Measurements from ENCODE around the gene DGKK.

DGKK gene

DNA sequence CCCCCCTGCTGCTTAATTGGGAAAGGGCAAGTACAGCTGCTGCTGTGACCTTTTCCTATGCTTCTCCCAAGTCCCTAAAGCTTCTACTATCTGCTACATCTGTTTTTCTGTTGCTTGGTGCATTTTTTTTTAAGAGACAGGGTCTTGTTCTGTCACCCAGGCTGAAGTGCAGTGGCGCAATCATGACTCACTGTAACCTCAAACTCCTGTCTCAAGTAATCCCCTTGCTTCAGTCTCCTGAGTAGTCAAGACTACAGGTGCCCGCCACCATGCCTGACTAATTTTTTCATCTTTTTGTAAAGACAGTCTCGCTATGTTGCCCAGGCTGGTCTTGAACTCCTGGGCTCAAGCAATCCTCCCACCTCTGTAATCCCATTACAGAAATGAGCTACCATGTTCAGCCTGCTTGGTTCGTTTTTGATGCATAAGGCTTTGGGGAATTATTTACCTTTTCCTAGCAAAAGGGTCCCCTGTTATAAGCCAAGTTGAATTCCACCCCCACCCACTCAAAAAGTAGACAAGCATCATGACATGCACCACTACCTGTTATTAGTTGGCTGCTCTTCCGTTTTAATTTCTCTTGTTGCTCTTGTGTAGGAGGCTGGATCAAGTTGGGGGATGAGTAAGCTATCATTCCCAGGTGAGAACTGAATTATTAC, 39.6 kb downstream of the DGKK start:
- no peaks in the 10 kb centered on the region for H3K9me3 ChIP-seq (ENCODE audit: control insufficient read depth, insufficient read depth, low read depth, low read length)
- no peaks in the 10 kb centered on the region for H3K36me3 ChIP-seq (ENCODE audit: control insufficient read depth, insufficient read depth, low read length)
- H3K27ac ChIP-seq (ENCODE audit: low read depth, low read length), result no peak overlapping the region
- no peaks in the 10 kb centered on the region for H3K27me3 ChIP-seq (ENCODE audit: control insufficient read depth, insufficient read depth, low read length)
- no peak overlapping the region for H3K4me3 ChIP-seq (ENCODE audit: low read depth, low read length)
- no peak overlapping the region for H3K9ac ChIP-seq (ENCODE audit: low read length)
- H3K4me1 ChIP-seq (ENCODE audit: control insufficient read depth, insufficient read depth, low read length), result peaks cover 38% of the 10 kb centered on the region

DNA sequence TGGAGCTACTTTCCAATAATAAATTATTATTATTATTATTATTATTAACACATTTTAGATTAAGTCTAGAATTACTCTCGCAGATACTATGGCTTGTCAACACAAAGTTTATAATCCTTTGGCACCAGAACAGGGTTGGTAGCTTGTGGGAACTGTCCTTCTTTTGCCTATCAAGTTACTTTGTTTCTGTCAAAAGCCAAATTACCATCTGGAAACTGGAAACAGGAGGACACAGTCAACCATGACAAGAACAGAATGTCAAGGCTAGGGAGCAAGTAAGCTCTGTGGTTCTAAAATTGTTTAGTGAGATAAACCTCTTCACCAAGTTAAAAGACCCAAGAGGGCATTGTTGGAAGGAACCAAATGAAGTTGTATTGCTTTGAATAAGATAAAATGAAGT, 42.5 kb downstream of the DGKK start:
- H3K9me3 ChIP-seq (ENCODE audit: control insufficient read depth, insufficient read depth, low read depth, low read length), result no peaks in the 10 kb centered on the region
- no peaks in the 10 kb centered on the region for H3K27me3 ChIP-seq (ENCODE audit: control insufficient read depth, insufficient read depth, low read length)
- no peak overlapping the region for H3K4me3 ChIP-seq (ENCODE audit: low read depth, low read length)

DNA sequence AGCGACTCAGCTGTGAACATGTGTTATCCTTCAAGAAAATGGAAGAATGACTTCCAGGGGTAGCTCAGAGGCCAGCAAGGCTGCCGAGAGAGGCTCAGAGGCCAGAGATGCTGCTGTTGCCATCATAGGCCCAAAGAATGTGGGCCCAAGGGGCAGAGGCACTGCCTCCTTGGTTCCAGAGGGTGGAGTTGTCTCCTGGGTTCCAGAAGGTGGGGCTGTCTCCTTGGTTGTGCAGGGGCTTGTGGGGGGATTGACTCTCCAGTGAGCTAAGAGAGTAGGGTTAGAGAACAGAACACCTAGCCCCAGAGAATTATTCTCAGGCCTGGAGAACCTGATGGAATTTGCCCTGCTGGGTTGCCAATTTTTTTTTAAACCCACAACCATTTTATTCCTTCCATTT, 62.6 kb downstream of the DGKK start:
- Histone ChIP-seq H3K9me3 (ENCODE audit: control insufficient read depth, insufficient read depth, low read depth, low read length) (no peaks in the 10 kb centered on the region), H3K4me1 (ENCODE audit: control insufficient read depth, insufficient read depth, low read length) (no peaks in the 10 kb centered on the region), H3K36me3 (ENCODE audit: control insufficient read depth, insufficient read depth, low read length) (no peaks in the 10 kb centered on the region), H3K27ac (ENCODE audit: low read depth, low read length) (no peak overlapping the region), H3K9ac (ENCODE audit: low read length) (no peak overlapping the region), H3K27me3 (ENCODE audit: control insufficient read depth, insufficient read depth, low read length) (peaks cover 3% of the 10 kb centered on the region; the same call in 1 of the 2 replicates), H3K4me3 (ENCODE audit: low read depth, low read length) (no peak overlapping the region)

More for the DNA sequence above, 42.5 kb downstream of the DGKK start:
- Histone ChIP-seq H3K36me3 (ENCODE audit: control insufficient read depth, insufficient read depth, low read length) (no peaks in the 10 kb centered on the region), H3K4me1 (ENCODE audit: control insufficient read depth, insufficient read depth, low read length) (peaks cover 34% of the 10 kb centered on the region), H3K27ac (ENCODE audit: low read depth, low read length) (no peak overlapping the region), H3K9ac (ENCODE audit: low read length) (no peak overlapping the region)

DNA sequence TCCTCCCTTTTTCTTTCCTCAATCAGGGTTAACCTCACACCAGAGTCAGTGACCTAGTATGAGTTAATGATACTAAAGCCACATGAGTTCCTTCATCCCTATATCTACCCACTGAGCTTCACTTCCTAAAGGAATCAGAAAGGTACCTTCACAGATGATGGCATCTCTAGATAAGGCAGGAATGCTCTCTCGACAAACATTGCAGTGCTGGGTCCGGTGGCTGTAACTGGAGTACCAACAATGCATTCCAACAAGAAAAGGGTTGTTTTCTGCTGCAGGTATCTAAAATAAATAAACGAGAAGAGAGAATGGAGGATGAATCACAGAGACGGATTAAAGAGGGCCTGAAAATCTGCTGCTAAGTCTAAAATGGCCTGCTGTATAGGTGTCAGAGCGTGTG, 66.7 kb downstream of the DGKK start:
- H3K27me3 ChIP-seq (ENCODE audit: control insufficient read depth, insufficient read depth, low read length), result no peaks in the 10 kb centered on the region; the same call in 1 of the 2 replicates
- no peaks in the 10 kb centered on the region for H3K4me1 ChIP-seq (ENCODE audit: control insufficient read depth, insufficient read depth, low read length)
- H3K9me3 ChIP-seq (ENCODE audit: control insufficient read depth, insufficient read depth, low read depth, low read length), result no peaks in the 10 kb centered on the region
- H3K36me3 ChIP-seq (ENCODE audit: control insufficient read depth, insufficient read depth, low read length), result no peaks in the 10 kb centered on the region
- no peak overlapping the region for H3K27ac ChIP-seq (ENCODE audit: low read depth, low read length)
- no peak overlapping the region for H3K4me3 ChIP-seq (ENCODE audit: low read depth, low read length)
- no peak overlapping the region for H3K9ac ChIP-seq (ENCODE audit: low read length)

DNA sequence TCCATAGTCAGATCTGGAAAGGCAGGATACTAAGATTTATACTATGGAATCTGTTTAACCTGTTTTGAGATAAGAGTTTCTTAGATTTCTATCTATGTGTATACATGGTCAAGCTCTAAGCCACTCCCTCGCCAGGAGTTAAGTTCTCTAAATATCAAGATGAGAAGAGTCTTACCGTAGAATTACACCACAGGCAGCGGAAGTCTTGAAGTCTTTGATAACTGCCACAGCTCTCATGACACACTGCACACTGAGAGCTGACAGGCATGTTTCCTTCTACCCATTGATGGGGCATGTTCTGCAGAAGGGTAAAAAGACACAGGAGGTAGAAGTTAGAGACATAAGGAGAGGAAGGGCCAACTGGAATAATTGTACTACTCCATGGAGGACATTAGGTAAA, 67.7 kb downstream of the DGKK start:
- H3K4me3 ChIP-seq (ENCODE audit: low read depth, low read length), result no peak overlapping the region
- no peaks in the 10 kb centered on the region for H3K36me3 ChIP-seq (ENCODE audit: control insufficient read depth, insufficient read depth, low read length)
- H3K9me3 ChIP-seq (ENCODE audit: control insufficient read depth, insufficient read depth, low read depth, low read length), result no peaks in the 10 kb centered on the region
- H3K27ac ChIP-seq (ENCODE audit: low read depth, low read length), result no peak overlapping the region
- no peaks in the 10 kb centered on the region; the same call in 1 of the 2 replicates for H3K27me3 ChIP-seq (ENCODE audit: control insufficient read depth, insufficient read depth, low read length)
- H3K9ac ChIP-seq (ENCODE audit: low read length), result no peak overlapping the region
- no peaks in the 10 kb centered on the region for H3K4me1 ChIP-seq (ENCODE audit: control insufficient read depth, insufficient read depth, low read length)

DNA sequence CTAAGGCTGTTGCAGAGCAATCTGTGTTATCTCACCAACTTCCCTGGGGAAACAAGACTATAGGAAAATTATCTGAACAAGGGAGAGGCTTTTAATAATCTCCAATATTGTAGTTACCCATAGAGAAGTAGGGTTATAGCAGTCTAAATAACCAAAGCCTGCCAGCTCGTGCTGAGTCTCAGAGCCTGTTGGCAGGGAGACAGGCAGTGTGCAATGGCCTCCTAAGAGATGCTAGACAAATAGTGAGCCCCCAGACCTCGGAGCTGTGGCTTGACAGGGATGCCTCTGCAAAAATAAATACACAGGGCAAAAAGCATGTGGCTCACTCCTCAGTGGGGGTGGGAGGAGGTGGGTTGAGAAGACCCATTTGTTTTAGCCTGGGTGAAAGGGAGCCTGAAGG, 76.7 kb downstream of the DGKK start:
- no peaks in the 10 kb centered on the region for H3K27me3 ChIP-seq (ENCODE audit: control insufficient read depth, insufficient read depth, low read length)
- H3K4me3 ChIP-seq (ENCODE audit: low read depth, low read length), result no peak overlapping the region
- no peak overlapping the region for H3K27ac ChIP-seq (ENCODE audit: low read depth, low read length)
- H3K9me3 ChIP-seq (ENCODE audit: control insufficient read depth, insufficient read depth, low read depth, low read length), result no peaks in the 10 kb centered on the region
- H3K36me3 ChIP-seq (ENCODE audit: control insufficient read depth, insufficient read depth, low read length), result no peaks in the 10 kb centered on the region
- H3K9ac ChIP-seq (ENCODE audit: low read length), result no peak overlapping the region
- no peaks in the 10 kb centered on the region for H3K4me1 ChIP-seq (ENCODE audit: control insufficient read depth, insufficient read depth, low read length)

DNA sequence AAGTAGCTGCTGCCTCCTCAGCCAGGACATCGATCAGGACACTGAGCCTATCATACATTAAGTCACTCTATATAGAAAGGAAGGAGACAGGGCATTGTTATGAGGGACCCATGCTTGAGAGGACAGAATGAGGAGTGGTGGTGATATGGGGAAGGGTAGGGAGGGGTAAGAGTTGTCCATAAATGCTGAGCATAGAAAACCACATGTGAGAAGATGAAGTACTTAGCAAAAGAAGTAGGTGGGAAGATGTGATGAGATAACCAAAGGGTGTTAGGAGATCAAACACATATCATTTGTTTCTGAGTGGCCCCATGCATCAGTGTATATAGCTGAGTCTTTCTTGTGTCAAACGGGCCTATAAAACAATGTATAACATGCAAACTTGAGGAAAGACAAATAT, 84.1 kb downstream of the DGKK start:
- H3K4me1 ChIP-seq (ENCODE audit: control insufficient read depth, insufficient read depth, low read length), result no peaks in the 10 kb centered on the region
- no peaks in the 10 kb centered on the region; the same call in 1 of the 2 replicates for H3K27me3 ChIP-seq (ENCODE audit: control insufficient read depth, insufficient read depth, low read length)
- no peak overlapping the region for H3K27ac ChIP-seq (ENCODE audit: low read depth, low read length)
- no peaks in the 10 kb centered on the region for H3K36me3 ChIP-seq (ENCODE audit: control insufficient read depth, insufficient read depth, low read length)
- H3K4me3 ChIP-seq (ENCODE audit: low read depth, low read length), result no peak overlapping the region
- no peak overlapping the region for H3K9ac ChIP-seq (ENCODE audit: low read length)
- no peaks in the 10 kb centered on the region for H3K9me3 ChIP-seq (ENCODE audit: control insufficient read depth, insufficient read depth, low read depth, low read length)

DNA sequence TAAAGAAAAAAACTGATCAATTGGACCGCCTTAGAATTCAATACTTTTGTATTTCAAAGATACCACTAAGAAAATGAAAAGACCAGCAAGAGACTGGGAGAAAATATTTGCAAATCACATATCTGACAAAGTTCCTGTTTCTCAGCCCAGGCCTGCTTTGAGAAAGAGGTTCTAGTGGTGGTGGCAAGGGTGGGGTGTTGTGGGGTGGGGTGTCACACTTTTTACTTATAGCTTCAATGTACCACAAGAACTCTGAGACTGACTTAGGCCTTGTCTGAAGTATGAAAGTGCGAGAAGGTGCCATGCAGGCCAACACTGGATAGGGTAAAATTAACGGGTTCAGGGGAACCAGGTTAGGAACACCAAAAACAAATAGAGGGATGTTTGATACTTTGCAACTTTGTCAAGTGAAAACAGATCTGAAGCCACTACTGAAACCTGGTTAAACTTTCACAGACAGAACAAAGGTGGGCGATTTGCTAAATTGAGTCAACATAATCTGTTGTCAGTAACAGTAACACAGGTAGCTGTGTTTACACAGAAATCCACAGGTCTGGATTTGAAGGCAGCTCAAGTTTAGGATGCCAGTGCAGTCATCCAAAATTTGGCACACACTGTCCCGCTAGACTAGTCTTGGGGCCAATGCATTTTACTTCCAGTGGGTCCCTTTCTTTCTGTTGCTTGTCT, 88.8 kb downstream of the DGKK start:
- H3K36me3 ChIP-seq (ENCODE audit: control insufficient read depth, insufficient read depth, low read length), result no peaks in the 10 kb centered on the region
- peaks cover 3% of the 10 kb centered on the region for H3K27me3 ChIP-seq (ENCODE audit: control insufficient read depth, insufficient read depth, low read length)
- no peak overlapping the region for H3K4me3 ChIP-seq (ENCODE audit: low read depth, low read length)
- H3K9me3 ChIP-seq (ENCODE audit: control insufficient read depth, insufficient read depth, low read depth, low read length), result no peaks in the 10 kb centered on the region
- H3K9ac ChIP-seq (ENCODE audit: low read length), result no peak overlapping the region
- no peak overlapping the region for H3K27ac ChIP-seq (ENCODE audit: low read depth, low read length)
- no peaks in the 10 kb centered on the region for H3K4me1 ChIP-seq (ENCODE audit: control insufficient read depth, insufficient read depth, low read length)

DNA sequence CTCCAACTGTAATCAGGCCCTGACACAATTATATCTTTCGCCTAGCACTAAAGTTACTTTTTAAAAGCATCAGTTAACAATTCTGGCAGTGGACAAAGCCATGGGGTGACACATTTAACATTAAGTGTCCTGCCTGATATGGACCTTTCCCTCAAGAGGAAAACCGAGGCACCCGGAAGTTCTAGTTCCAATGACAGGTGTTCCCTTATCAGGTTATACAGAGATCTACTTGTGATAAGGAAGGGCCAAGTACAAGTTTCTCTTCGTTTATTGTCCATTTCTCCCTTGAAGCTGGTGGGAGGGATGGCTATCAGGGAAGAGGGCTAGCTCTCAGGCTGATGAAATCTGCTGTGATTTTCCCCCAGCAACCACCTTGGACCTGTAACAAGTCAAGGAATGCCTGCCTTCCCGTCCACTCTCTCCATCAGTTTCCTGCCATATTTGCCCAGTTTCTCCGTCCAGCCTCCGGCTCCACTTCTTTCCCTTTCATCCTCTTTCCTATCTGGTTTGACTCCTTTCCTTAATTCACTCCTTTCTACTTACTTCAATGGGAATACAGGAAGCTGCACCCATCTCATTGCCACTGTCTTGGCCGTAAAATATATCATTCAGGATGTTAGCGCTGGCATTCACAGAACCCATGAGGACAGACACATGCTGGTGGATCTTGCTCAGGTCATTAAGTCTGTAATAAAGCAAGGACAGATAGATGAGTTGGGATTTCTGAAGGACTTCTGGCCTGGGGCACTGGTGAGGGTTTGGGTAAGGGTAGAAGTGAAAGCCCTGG, 95.0 kb downstream of the DGKK start:
- Histone ChIP-seq H3K4me1 (ENCODE audit: control insufficient read depth, insufficient read depth, low read length) (no peaks in the 10 kb centered on the region), H3K9ac (ENCODE audit: low read length) (no peak overlapping the region), H3K27ac (ENCODE audit: low read depth, low read length) (no peak overlapping the region), H3K4me3 (ENCODE audit: low read depth, low read length) (no peak overlapping the region), H3K36me3 (ENCODE audit: control insufficient read depth, insufficient read depth, low read length) (no peaks in the 10 kb centered on the region), H3K9me3 (ENCODE audit: control insufficient read depth, insufficient read depth, low read depth, low read length) (no peaks in the 10 kb centered on the region), H3K27me3 (ENCODE audit: control insufficient read depth, insufficient read depth, low read length) (peaks cover 7% of the 10 kb centered on the region; the same call in 1 of the 2 replicates)

DNA sequence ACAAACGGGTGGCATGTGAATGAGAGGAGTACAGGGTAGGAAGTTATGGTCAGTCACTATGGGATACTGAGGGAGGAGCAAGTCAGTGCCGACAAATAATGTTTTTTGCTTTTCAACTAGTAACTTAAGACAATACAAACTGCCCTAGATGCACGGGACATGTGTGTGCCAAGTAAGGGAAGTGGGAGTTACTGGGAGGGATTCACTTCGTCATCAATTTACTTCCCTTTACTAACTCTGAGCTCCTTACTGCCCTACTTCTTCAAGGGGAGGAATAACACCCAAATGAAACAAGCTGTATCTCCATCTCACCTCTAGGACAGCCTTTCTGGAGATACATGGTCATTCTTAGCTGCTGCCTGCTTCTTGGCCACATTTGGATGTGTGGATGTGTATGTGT, 97.7 kb downstream of the DGKK start:
- Histone ChIP-seq H3K4me3 (ENCODE audit: low read depth, low read length) (no peak overlapping the region), H3K9me3 (ENCODE audit: control insufficient read depth, insufficient read depth, low read depth, low read length) (no peaks in the 10 kb centered on the region), H3K27me3 (ENCODE audit: control insufficient read depth, insufficient read depth, low read length) (0 out of 2 replicates have a peak, but pooled peaks cover 6% of the 10 kb centered on the region), H3K9ac (ENCODE audit: low read length) (no peak overlapping the region), H3K27ac (ENCODE audit: low read depth, low read length) (no peak overlapping the region), H3K36me3 (ENCODE audit: control insufficient read depth, insufficient read depth, low read length) (no peaks in the 10 kb centered on the region), H3K4me1 (ENCODE audit: control insufficient read depth, insufficient read depth, low read length) (no peaks in the 10 kb centered on the region)

DNA sequence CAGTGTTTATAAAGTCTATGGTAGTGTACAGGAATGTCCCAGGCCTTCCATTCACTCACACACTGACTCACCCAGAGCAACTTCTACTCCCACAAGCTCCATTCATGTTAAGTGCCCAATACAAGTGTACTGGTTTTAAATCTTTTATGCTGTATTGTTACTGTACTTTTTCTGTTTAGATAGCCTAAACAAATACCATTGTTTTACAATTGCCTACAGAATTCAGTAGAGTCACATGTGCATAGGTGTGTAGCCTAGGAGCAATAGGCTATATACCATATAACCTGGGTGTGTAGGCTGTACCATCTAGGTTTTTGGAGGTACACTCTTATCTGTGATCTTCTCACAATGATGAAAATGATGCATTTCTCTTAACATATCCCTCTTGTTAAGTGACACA, 126.7 kb downstream of the DGKK start:
- Histone ChIP-seq H3K27me3 (ENCODE audit: control insufficient read depth, insufficient read depth, low read length) (peaks cover 13% of the 10 kb centered on the region; the same call in 1 of the 2 replicates), H3K4me1 (ENCODE audit: control insufficient read depth, insufficient read depth, low read length) (no peaks in the 10 kb centered on the region), H3K27ac (ENCODE audit: low read depth, low read length) (no peak overlapping the region), H3K36me3 (ENCODE audit: control insufficient read depth, insufficient read depth, low read length) (no peaks in the 10 kb centered on the region), H3K4me3 (ENCODE audit: low read depth, low read length) (no peak overlapping the region), H3K9me3 (ENCODE audit: control insufficient read depth, insufficient read depth, low read depth, low read length) (no peaks in the 10 kb centered on the region; the same call in 1 of the 2 replicates), H3K9ac (ENCODE audit: low read length) (no peak overlapping the region)

All from HUES6 (cell line).